Skeletal muscle satellite cell (primary cell): ENCODE measurements around the gene XRCC5.

Experiments
- H3K27me3 ChIP-seq: 2 replicates; pipeline ENCODE4 v1.7.0; 2013; ENCODE audit warnings: low read length; ENCODE audit not compliant: control insufficient read depth, insufficient read depth
- H3K36me3 ChIP-seq: 2 replicates; pipeline ENCODE4 v1.7.0; 2013; ENCODE audit warnings: mild to moderate bottlenecking, control low read depth, low read length; ENCODE audit not compliant: insufficient read depth
- H3K4me1 ChIP-seq: 2 replicates; pipeline ENCODE4 v1.7.0; 2013; ENCODE audit warnings: low read length; ENCODE audit not compliant: control insufficient read depth, insufficient read depth
- H3K4me2 ChIP-seq: 2 replicates; pipeline ENCODE4 v1.7.0; 2013; ENCODE audit warnings: mild to moderate bottlenecking, low read length
- H3K4me3 ChIP-seq: 2 replicates; pipeline ENCODE4 v1.7.0; 2013; ENCODE audit warnings: low read length
- H3K9ac ChIP-seq: 2 replicates; pipeline ENCODE4 v1.7.0; 2013; ENCODE audit warnings: mild to moderate bottlenecking, low read depth, low read length, moderate library complexity
- H3K9me3 ChIP-seq: replicated peaks from 2 replicates; pipeline ENCODE4 v1.7.0; 2013; ENCODE audit warnings: mild to moderate bottlenecking, control low read depth, low read length

Gene XRCC5

DNA sequence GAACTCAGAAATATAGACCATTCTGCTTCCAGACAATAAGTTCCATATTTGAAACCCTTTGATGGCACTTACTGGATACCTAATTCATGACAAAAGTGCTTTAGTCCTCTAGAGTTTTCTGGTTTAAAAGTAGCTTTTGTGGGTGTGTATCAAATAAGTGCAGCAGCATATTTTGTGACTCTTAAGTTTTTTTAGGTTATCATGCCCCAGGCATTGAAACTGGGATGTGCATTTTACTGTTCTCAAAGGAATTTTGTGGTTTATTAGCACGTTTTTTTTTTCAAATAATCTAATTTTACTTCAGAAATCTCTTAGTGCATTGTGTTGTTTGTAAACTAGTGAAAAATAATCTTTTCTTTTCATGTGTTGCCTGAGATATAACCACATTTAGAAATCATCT is 1.5 kb downstream of the XRCC5 start:
- peak overlapping the region; percentile 92 for H3K4me3 ChIP-seq
- peak overlapping the region; percentile 98 for H3K9ac ChIP-seq
- no peaks in the 10 kb centered on the region for H3K27me3 ChIP-seq
- H3K36me3 ChIP-seq = peaks cover 41% of the 10 kb centered on the region
- H3K9me3 ChIP-seq = no peaks in the 10 kb centered on the region
- peaks cover 32% of the 10 kb centered on the region for H3K4me1 ChIP-seq
- peak overlapping the region; percentile 87 for H3K4me2 ChIP-seq

DNA sequence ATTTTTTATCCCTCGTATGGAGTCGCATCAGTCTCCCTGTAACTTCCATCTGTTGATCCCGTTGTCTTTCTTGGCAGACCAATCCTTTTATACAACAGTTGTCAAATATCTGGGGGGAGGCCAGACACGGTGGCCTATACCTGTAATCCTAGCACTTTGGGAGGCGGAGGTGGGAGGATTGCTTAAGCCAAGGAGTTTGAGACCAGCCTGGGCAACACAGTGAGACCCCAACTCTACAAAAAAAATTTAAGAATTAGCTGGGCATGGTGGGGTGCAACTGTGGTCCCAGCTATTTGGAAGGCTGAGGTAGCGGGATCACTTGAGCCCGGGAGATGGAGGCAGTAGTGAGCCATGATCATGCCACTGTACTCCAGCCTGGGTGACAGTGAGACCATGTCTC is 2.0 kb downstream of the XRCC5 start:
- Histone ChIP-seq H3K36me3 (peaks cover 45% of the 10 kb centered on the region), H3K27me3 (no peaks in the 10 kb centered on the region), H3K4me1 (peaks cover 35% of the 10 kb centered on the region), H3K9me3 (no peaks in the 10 kb centered on the region), H3K4me3 (no peak overlapping the region), H3K9ac (peak overlapping the region; percentile 98), H3K4me2 (peak overlapping the region; percentile 87)

DNA sequence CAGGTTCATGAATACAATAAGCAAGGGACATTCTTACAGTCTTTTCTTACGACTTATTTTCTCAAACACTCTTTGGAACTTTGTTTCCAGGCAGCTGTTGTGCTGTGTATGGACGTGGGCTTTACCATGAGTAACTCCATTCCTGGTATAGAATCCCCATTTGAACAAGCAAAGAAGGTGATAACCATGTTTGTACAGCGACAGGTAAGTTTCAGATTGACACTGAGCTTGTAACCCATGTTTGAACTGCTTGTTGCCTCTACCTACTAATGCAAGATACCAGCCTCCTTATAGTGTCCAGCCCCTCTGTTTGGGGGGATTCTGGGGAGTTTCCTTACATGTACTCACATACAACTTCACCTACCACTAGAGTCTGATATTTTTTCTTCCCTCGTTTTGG is 3.8 kb downstream of the XRCC5 start:
- no peaks in the 10 kb centered on the region for H3K9me3 ChIP-seq
- no peak overlapping the region for H3K4me3 ChIP-seq
- H3K4me2 ChIP-seq = no peak overlapping the region
- peaks cover 45% of the 10 kb centered on the region for H3K4me1 ChIP-seq
- peaks cover 63% of the 10 kb centered on the region for H3K36me3 ChIP-seq
- H3K27me3 ChIP-seq = no peaks in the 10 kb centered on the region
- H3K9ac ChIP-seq = no peak overlapping the region

DNA sequence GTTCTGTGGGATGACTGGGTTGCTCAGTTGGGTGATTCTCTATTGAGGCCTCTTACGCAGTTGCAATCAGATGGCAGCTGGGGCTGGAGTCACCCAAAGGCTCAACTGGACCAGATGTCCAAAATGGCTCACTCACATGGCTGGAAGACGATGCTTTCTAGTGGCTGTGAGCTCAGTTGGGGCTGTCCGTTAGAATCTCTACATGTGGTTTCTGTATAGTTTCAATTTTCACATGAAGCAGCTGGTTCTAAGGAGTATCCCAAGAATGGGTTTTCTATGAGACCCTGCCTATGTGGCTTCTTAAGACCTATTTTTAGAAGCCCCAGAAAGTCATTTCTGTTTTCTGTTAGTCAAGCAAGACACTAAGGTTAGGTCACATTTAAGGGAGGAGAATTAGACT is 4.4 kb downstream of the XRCC5 start:
- Histone ChIP-seq H3K27me3 (no peaks in the 10 kb centered on the region), H3K4me3 (no peak overlapping the region), H3K4me2 (no peak overlapping the region), H3K36me3 (peaks cover 70% of the 10 kb centered on the region), H3K4me1 (peaks cover 41% of the 10 kb centered on the region), H3K9me3 (no peaks in the 10 kb centered on the region), H3K9ac (no peak overlapping the region)

DNA sequence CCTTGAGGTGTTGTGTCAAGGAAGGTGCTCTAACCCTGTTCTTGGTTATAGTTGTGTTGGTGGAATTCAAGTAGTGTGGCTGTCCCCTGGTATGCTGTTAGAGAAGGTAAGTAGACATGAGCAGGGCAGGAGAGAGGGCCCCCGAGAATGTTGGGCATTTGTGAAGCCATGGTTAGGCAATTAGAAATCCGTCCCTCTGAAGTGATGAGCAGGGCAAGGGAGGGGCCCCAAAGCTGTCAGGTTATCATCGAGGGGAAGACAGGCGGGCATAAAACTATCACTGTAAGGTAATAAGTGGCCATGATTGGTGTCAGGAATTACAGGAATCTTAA is 5.2 kb downstream of the XRCC5 start:
- H3K27me3 ChIP-seq = no peaks in the 10 kb centered on the region
- no peaks in the 10 kb centered on the region for H3K9me3 ChIP-seq
- H3K4me3 ChIP-seq = no peak overlapping the region
- H3K9ac ChIP-seq = no peak overlapping the region
- peaks cover 39% of the 10 kb centered on the region for H3K4me1 ChIP-seq
- peaks cover 77% of the 10 kb centered on the region for H3K36me3 ChIP-seq
- H3K4me2 ChIP-seq = no peak overlapping the region

DNA sequence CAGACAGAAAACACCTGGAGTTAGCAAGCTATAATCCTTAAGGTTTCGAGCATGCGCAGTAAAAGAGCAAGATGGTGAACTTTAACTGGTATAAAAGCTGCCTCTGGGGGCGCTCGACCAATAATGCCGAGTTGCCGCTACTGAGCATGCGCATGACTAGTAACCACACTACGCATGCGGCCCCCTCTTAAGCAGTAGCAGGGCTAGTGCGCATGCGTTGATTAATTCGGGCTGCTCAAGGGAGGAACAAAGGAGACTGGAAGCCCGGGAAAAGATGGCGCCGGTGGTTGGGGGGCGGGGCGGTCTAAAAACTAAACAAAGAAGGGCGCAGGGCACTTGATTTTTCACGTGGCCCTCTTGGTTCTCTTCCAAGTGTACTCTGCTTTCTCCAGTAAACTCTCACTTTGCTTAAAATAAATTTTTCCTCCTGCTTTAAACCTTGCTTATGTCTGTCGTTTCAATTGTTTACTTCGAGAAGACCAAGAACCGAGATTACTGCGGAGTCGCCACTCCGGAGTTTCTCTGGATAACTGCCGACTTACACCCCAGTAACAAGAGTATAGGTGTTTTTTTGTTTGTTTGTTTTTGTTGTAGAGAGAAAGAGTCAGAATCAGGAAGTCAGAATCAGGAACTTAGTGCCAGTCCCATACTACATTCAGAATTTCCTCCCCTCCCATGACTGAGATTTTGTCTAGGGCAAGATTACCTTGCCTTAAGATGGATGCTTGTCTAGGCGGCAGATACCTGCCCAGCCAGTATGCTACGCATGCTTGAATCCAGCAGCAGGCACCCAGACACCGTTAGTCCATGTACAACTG is 5.8 kb downstream of the XRCC5 start:
- H3K4me2 ChIP-seq = peak overlapping the region; percentile 86
- H3K4me3 ChIP-seq = peak overlapping the region; percentile 68
- H3K4me1 ChIP-seq = peaks cover 39% of the 10 kb centered on the region
- peak overlapping the region; percentile 86 for H3K9ac ChIP-seq
- H3K36me3 ChIP-seq = peaks cover 83% of the 10 kb centered on the region
- no peaks in the 10 kb centered on the region for H3K27me3 ChIP-seq
- H3K9me3 ChIP-seq = no peaks in the 10 kb centered on the region

DNA sequence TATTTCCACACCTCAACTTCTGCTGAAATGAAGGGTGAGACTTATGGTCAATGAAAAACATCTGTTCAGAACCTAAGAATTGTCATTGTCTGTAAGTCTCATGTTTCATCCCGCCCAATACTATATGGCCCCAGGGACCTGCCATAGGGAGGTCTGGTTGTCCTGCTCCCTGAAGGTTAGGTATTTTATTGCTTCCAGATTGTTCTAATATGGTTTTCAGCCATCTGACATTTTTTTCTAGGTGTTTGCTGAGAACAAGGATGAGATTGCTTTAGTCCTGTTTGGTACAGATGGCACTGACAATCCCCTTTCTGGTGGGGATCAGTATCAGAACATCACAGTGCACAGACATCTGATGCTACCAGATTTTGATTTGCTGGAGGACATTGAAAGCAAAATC is 7.3 kb downstream of the XRCC5 start:
- Histone ChIP-seq H3K27me3 (no peaks in the 10 kb centered on the region), H3K4me3 (no peak overlapping the region), H3K9ac (no peak overlapping the region), H3K4me1 (peaks cover 29% of the 10 kb centered on the region), H3K4me2 (no peak overlapping the region), H3K36me3 (peaks cover 88% of the 10 kb centered on the region), H3K9me3 (no peaks in the 10 kb centered on the region)

DNA sequence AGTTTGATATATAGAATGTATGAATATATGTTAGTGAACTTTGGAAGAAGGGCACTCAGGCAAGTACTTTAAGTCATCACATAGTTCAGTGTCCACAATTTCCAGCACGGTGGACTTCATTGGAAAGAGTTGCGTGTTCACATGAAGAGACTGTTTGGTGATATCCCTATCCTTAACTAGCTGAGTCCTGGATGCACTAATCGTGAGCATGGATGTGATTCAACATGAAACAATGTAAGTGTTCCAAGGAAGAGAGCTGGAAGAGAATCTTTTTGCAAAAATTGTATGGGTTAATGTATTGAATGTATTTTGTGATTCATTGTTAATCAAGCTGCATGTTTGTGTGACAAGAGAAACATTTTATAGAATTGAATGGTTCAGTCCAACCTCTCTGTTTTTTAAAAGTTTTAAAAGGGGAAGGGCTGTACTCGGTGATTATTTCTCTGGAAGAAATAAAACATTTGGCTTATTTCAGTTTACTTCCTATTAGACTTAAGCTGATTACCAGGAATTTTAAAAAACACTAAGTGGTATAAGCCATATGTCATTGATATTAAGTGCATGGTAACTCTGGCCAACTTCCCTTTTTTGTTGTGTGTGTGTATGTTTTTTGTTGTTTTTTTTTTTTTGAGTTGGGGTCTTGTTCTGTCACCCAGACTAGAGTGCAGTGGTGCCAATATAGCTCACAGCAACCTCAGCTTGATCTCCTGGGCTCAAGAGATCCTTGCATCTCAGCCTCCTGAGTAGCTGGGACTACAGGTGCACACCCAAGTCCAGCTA is 8.6 kb downstream of the XRCC5 start:
- Histone ChIP-seq H3K9me3 (no peaks in the 10 kb centered on the region), H3K9ac (no peak overlapping the region), H3K4me3 (no peak overlapping the region), H3K36me3 (peaks cover 88% of the 10 kb centered on the region), H3K27me3 (no peaks in the 10 kb centered on the region), H3K4me2 (no peak overlapping the region), H3K4me1 (peaks cover 22% of the 10 kb centered on the region)

DNA sequence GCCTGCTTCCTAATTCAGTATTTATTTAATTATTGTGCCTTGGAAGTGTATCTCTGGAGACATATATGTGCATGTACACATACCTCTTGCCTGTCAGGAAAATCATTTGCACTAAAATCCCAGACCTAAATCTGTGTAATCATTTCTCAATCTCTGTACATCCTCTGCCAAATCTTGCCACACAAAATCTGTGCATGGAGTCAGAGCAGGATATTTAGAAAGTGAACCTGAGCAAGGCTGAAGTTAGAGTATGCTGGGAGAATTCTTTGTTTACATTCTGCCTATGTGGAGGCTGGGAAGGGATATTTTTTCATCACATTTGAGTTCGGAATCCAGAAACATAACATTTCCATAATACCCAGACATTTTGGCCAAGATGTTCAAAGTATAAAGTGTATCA is 9.3 kb downstream of the XRCC5 start:
- H3K4me2 ChIP-seq = no peak overlapping the region
- H3K36me3 ChIP-seq = peaks cover 87% of the 10 kb centered on the region
- H3K9me3 ChIP-seq = no peaks in the 10 kb centered on the region
- peaks cover 22% of the 10 kb centered on the region for H3K4me1 ChIP-seq
- H3K9ac ChIP-seq = no peak overlapping the region
- H3K4me3 ChIP-seq = no peak overlapping the region
- H3K27me3 ChIP-seq = no peaks in the 10 kb centered on the region

DNA sequence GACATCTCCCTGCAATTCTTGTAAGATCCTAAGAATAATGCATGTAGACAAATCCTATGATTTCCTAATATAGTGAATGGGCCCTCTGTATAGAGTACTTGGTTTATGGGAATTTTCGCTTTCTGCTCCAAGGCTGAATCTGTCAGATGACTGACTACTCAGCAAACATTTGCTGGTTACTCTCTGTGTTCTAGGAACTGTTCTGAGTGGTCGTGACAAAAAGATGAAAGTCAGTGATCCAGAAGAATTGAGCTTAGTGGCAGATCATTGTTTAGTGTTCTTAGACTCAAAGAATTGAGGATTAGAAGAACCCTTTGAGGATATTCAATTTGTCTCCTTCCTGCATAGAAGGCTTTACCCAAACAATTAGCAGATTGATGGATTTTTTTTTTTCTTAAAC is 10.0 kb downstream of the XRCC5 start:
- H3K27me3 ChIP-seq = no peaks in the 10 kb centered on the region
- H3K4me3 ChIP-seq = no peak overlapping the region
- H3K9ac ChIP-seq = no peak overlapping the region
- peaks cover 22% of the 10 kb centered on the region for H3K4me1 ChIP-seq
- peaks cover 86% of the 10 kb centered on the region for H3K36me3 ChIP-seq
- H3K4me2 ChIP-seq = no peak overlapping the region
- no peaks in the 10 kb centered on the region for H3K9me3 ChIP-seq

DNA sequence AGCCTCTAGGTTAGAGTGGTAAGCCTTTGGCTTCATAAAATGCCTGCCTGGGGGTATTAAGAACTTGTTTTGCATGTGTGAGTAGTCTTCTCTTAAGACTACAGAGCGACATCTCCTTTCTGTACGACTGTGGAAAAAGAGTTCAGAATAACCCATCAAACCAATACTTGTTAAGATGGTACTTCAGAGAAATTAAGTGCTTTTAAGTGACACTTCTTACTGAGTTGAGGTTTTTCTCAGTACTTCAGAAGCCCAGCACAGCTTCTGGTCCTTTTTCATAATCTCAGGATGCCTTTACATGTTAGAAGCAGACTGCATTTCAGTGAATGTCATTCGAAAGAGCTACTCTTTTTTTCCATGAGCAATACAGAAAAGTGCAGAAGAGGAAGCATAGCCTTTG is 10.8 kb downstream of the XRCC5 start:
- Histone ChIP-seq H3K9me3 (no peaks in the 10 kb centered on the region), H3K27me3 (no peaks in the 10 kb centered on the region), H3K4me1 (peaks cover 22% of the 10 kb centered on the region), H3K4me2 (no peak overlapping the region), H3K36me3 (peaks cover 90% of the 10 kb centered on the region), H3K4me3 (no peak overlapping the region), H3K9ac (no peak overlapping the region)

DNA sequence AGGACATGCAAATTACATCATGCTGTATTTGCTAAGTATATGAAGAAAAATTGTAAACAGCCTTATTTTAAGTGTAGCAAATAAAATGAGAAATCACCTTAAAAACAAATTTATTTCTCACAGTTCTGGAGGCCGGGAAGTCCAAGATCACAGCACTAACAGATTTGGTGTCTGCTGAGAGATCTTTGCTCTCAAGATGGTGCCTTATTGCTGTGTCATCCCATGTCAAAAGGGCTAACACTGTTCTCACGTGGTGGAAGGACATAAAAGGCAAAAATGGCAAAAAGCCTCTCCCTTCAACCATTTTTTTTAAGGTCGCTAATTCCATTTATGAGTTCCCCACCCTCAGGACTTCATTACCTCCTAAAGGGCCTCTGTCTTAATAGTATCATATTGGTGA is 12.1 kb downstream of the XRCC5 start:
- Histone ChIP-seq H3K27me3 (no peaks in the 10 kb centered on the region), H3K9ac (no peak overlapping the region), H3K4me3 (no peak overlapping the region), H3K4me2 (no peak overlapping the region), H3K9me3 (no peaks in the 10 kb centered on the region), H3K4me1 (peaks cover 13% of the 10 kb centered on the region), H3K36me3 (peaks cover 96% of the 10 kb centered on the region)
